IgD-negative memory B cell (primary cell): ENCODE measurements around the gene NUTM2A. TPM values are rescaled to one million over a fixed set of nuclear protein-coding genes. Genes with fewer than 3 reads are reported as not detected.
A peak's percentile ranks its signal among the peaks of the same experiment; 100 is the strongest.
"Not testable (repeated sequence)": the region's sequence is repeated elsewhere in the genome, so short reads cannot be mapped to it uniquely, and the experiment has no call there.

ENCODE experiments used
- H3K27ac Mint-ChIP-seq, 3 donors: one replicate each; pipeline ENCODE4 v1.8.0; 2020 to 2022; ENCODE audit warnings: mild to moderate bottlenecking in 3 of 3, mixed read lengths in 3 of 3, moderate library complexity in 1 of 3
- H3K27me3 Mint-ChIP-seq: one replicate; pipeline ENCODE4 v1.8.0; 2021; ENCODE audit warnings: mixed read lengths
- H3K36me3 Mint-ChIP-seq: one replicate; pipeline ENCODE4 v1.8.0; 2020; ENCODE audit warnings: mild to moderate bottlenecking, mixed read lengths
- H3K4me1 Mint-ChIP-seq, 3 donors: one replicate each; pipeline ENCODE4 v1.8.0; 2020 to 2022; ENCODE audit warnings: mixed read lengths in 3 of 3, mild to moderate bottlenecking in 1 of 3
- H3K4me3 Mint-ChIP-seq, 4 donors: one replicate each; pipeline ENCODE4 v1.8.0; 2020 to 2022; ENCODE audit warnings: mild to moderate bottlenecking in 4 of 4, mixed read lengths in 4 of 4, moderate library complexity in 3 of 4
- H3K9me3 Mint-ChIP-seq, 3 donors: one replicate each; pipeline ENCODE4 v1.8.0; 2020 to 2021; ENCODE audit warnings: mixed read lengths in 3 of 3, mild to moderate bottlenecking in 1 of 3
- polyA plus RNA-seq: library from polyadenylated mRNA; unstranded; fragments of 300-500 nt; fragmentation: Illumina TruSeq; gene quantifications from one replicate; pipeline ENCODE4 v1.2.3, GENCODE V29; 2021

The NUTM2A gene, protein sequence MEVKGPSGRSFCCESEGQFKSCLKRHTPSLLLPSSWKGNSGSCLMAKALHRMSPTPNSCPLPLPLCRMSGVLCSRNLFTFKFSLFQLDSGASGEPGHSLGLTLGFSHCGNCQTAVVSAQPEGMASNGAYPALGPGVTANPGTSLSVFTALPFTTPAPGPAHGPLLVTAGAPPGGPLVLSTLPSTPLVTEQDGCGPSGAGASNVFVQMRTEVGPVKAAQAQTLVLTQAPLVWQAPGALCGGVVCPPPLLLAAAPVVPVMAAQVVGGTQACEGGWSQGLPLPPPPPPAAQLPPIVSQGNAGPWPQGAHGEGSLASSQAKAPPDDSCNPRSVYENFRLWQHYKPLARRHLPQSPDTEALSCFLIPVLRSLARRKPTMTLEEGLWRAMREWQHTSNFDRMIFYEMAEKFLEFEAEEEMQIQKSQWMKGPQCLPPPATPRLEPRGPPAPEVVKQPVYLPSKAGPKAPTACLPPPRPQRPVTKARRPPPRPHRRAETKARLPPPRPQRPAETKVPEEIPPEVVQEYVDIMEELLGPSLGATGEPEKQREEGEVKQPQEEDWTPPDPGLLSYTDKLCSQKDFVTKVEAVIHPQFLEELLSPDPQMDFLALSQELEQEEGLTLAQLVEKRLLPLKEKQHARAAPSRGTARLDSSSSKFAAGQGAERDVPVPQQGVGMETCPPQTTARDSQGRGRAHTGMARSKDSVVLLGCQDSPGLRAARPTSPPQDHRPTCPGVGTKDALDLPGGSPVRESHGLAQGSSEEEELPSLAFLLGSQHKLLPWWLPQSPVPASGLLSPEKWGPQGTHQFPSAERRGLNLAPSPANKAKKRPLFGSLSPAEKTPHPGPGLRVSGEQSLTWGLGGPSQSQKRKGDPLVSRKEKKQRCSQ
- polyA plus RNA-seq: not detected

DNA sequence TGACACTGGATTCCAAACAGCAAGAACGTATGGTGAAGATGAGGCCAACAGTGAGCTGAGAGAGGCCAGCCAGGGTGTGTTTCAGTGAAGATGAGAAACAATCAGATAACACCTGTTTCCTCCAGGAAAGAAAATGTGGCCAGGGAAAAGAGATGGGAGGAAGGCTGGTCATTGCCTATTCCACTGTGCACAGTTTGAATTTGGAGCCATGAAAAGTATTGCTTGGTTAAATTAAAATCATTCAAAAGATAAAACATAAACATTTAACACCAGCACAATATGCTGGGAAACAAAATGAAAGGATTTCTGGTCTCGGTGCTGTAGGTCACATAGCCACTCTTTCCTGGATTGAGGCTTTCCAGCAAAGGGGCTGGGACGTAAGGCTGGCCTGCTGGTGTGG, at the start of gene NUTM2A:
Gene NUTM2A, plus strand, starts transcription at position 301 of the 400 bp plus-strand sequence. CDS start 383 bp downstream, outside the sequence.
- H3K4me1 Mint-ChIP-seq, H3K36me3 Mint-ChIP-seq, H3K27me3 Mint-ChIP-seq, H3K27ac Mint-ChIP-seq, H3K4me3 Mint-ChIP-seq, H3K9me3 Mint-ChIP-seq: not testable (repeated sequence)

DNA sequence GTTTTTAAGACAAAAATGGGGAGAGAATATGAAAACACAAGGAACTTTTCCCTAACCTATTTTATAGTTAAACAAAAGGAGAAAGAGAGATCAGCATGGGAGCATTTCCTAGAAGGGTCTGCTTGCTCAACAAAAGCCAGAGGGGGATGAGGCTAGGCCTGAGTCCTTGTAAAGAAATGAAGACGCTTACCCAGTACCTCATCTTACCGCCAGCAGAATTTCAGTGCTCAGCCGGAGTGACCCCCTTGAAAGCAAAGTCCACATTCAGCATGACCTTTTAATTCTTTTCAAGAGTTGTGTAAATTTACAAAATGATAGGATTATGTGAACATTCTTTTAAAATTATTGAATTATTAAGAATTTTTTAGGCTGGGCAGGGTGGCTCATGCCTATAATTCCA, 47.7 kb upstream of the NUTM2A start:
- not testable (repeated sequence) for H3K4me1 Mint-ChIP-seq, H3K27me3 Mint-ChIP-seq, H3K4me3 Mint-ChIP-seq, H3K36me3 Mint-ChIP-seq, H3K9me3 Mint-ChIP-seq, H3K27ac Mint-ChIP-seq

GRCh38 chr10:87184421-87184820, 40.8 kb upstream of the NUTM2A start:
- Mint-ChIP-seq H3K27ac (peak overlapping the region; percentile 38 to 92 (median 47)), H3K4me1 (peaks cover 16 to 20% (median 18%) of the 10 kb centered on the region in 3 donors), H3K4me3 (peak overlapping the region in 3 of 4 donors; percentile 1 to 67 (median 25))
- not testable (repeated sequence) for H3K36me3 Mint-ChIP-seq, H3K9me3 Mint-ChIP-seq, H3K27me3 Mint-ChIP-seq

DNA sequence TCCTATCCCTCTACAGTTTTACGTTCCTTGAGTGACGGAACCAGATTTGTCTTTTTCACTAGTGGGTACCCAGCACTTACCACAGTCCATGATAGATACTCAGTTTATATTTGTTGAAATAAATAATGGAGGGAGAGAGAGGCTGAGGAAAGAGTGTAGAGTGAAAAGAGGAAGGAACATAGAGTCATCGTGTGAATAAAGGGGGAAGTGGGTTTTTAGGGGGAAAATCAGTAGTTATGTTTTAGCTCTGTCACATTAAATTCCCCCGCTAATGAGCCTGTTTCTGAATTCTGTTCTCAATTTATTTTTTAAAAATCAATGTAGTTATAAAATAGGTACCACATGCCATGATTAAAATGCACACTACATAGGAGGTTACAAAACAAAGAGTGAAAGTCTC, 39.2 kb upstream of the NUTM2A start:
- H3K36me3 Mint-ChIP-seq, H3K27me3 Mint-ChIP-seq, H3K9me3 Mint-ChIP-seq: not testable (repeated sequence)
- peaks cover 16 to 20% (median 18%) of the 10 kb centered on the region in 3 donors for H3K4me1 Mint-ChIP-seq
- H3K4me3 Mint-ChIP-seq: peak overlapping the region in 1 of 4 donors; percentile 23
- H3K27ac Mint-ChIP-seq: peak overlapping the region in 1 of 3 donors; percentile 35

DNA sequence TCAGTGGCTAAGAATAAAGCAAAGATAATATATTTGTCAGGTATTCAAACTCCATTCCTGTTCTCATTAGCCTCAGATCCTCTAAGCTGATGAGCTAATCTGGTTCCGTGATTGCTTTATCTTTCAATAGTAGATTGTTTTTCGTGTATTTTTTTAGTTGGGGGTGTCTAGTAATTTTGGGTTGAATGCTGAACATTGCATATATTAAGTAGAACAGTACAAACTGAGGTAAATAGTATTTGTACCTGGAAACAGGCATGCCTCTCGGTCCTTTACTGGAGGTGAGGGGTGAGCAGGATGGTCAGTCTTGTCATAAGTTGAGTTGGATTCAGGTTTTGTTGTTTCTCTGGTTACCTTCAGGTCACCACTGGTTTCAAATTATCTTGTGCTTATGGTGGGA, 37.7 kb upstream of the NUTM2A start:
- H3K9me3 Mint-ChIP-seq, H3K36me3 Mint-ChIP-seq, H3K27me3 Mint-ChIP-seq: not testable (repeated sequence)
- peak overlapping the region in 1 of 3 donors; percentile 54 for H3K27ac Mint-ChIP-seq
- peak overlapping the region in 1 of 4 donors; percentile 0 for H3K4me3 Mint-ChIP-seq
- H3K4me1 Mint-ChIP-seq: peaks cover 16 to 20% (median 18%) of the 10 kb centered on the region in 3 donors

DNA sequence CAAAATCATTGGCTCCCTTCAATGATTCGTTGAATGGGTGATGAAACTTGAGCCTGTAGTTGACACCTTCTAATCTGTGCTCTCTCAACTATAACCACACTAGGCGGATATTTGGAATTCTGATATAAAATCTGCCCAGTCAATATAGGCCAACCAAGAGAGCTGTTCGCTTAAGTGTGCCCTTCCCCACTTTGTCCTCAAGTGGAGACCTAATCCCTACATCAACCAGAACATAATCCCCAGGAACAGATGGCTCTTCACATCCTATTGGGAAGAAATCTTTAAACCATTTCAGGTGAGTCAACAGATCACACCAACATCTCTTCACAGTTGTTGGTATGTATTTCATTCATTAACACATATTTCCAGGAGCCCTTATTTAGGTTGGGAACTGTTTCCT, 33.4 kb upstream of the NUTM2A start:
- not testable (repeated sequence) for H3K9me3 Mint-ChIP-seq, H3K4me3 Mint-ChIP-seq, H3K27ac Mint-ChIP-seq, H3K36me3 Mint-ChIP-seq, H3K27me3 Mint-ChIP-seq, H3K4me1 Mint-ChIP-seq

GRCh38 chr10:87200924-87201323, 24.3 kb upstream of the NUTM2A start:
- not testable (repeated sequence) for H3K27me3 Mint-ChIP-seq, H3K36me3 Mint-ChIP-seq, H3K9me3 Mint-ChIP-seq
- Mint-ChIP-seq H3K4me1 (peaks cover 6 to 15% (median 11%) of the 10 kb centered on the region in 3 donors), H3K27ac (peak overlapping the region in 2 of 3 donors; percentile 17 to 88), H3K4me3 (peak overlapping the region; percentile 46 to 93 (median 64))

DNA sequence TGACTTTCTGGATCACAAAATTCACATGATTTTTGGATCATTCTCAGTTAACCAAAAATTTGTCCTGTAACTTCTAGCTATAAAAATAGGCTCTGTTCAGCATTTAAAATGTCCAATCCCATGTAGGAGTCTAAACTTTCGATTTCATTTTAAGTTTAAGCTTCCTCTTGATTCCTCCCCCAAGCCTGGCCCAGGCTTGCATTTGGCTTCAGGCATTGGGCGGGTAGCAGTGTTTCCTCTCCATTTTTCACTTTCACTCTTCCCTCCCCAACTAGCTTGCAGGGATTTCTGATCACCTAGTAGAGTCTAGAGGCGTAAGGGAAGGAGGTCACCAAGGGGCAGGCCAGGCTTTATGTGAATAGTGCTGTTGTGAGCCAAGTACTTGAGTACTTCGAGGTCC, 20.4 kb upstream of the NUTM2A start:
- not testable (repeated sequence) for H3K27me3 Mint-ChIP-seq, H3K4me3 Mint-ChIP-seq, H3K36me3 Mint-ChIP-seq, H3K27ac Mint-ChIP-seq, H3K9me3 Mint-ChIP-seq
- H3K4me1 Mint-ChIP-seq: peaks cover 6 to 15% (median 11%) of the 10 kb centered on the region in 3 donors

GRCh38 chr10:87206922-87207321, 18.3 kb upstream of the NUTM2A start:
- not testable (repeated sequence) for H3K4me3 Mint-ChIP-seq, H3K27me3 Mint-ChIP-seq, H3K9me3 Mint-ChIP-seq, H3K27ac Mint-ChIP-seq, H3K36me3 Mint-ChIP-seq, H3K4me1 Mint-ChIP-seq

DNA sequence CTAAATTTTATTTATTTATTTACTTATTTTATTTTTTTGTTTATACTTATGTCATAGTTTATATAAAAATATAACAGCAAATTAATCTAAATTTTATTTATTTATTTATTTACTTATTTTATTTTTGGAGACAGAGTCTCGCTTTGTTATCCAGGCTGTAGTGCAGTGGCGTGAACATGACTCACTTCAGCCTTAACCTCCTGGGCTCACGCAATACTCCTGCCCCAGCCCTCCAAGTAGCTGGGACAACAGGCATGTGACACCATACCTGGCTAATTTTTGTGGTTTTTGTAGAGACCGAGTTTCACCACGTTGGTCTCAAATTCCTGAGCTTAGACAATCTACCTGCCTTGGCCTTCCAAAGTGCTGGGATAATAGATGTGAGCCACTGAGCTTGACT, 14.9 kb upstream of the NUTM2A start:
- not testable (repeated sequence) for H3K4me3 Mint-ChIP-seq, H3K4me1 Mint-ChIP-seq, H3K9me3 Mint-ChIP-seq, H3K27me3 Mint-ChIP-seq, H3K27ac Mint-ChIP-seq, H3K36me3 Mint-ChIP-seq

DNA sequence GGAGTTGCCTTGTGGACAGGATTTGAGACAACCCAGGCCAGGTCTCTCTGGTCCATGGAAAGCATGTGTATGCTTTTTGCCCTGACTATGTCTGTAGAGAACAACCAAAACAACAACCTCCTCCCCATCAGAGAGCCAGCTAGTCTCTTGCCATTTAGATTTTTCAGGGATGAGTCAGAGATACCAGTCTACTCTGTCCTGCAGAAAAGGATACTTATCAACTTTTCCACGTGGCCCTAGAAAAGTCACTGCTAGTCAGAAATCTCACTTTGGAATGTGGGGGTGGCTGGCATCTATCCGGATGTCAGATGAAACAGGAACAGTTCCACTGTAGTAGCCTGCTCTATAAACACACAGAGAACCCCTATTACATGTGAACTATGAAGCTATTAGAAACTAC, 13.4 kb upstream of the NUTM2A start:
- not testable (repeated sequence) for H3K9me3 Mint-ChIP-seq, H3K27ac Mint-ChIP-seq, H3K36me3 Mint-ChIP-seq, H3K27me3 Mint-ChIP-seq, H3K4me3 Mint-ChIP-seq, H3K4me1 Mint-ChIP-seq

- H3K27ac Mint-ChIP-seq, H3K27me3 Mint-ChIP-seq, H3K4me1 Mint-ChIP-seq, H3K4me3 Mint-ChIP-seq, H3K36me3 Mint-ChIP-seq, H3K9me3 Mint-ChIP-seq: not testable (repeated sequence)
These were observed 12.0 kb upstream of the NUTM2A start for GRCh38 chr10:87213150-87213765.

- not testable (repeated sequence) for H3K36me3 Mint-ChIP-seq, H3K27ac Mint-ChIP-seq, H3K4me1 Mint-ChIP-seq
These were observed 11.4 kb upstream of the NUTM2A start for GRCh38 chr10:87213806-87214205.

GRCh38 chr10:87216120-87216519, 9.1 kb upstream of the NUTM2A start:
- not testable (repeated sequence) for H3K36me3 Mint-ChIP-seq, H3K9me3 Mint-ChIP-seq, H3K4me1 Mint-ChIP-seq, H3K4me3 Mint-ChIP-seq, H3K27me3 Mint-ChIP-seq
- peak overlapping the region in 1 of 3 donors; percentile 18 for H3K27ac Mint-ChIP-seq

More at GRCh38 chr10:87213806-87214205, 11.4 kb upstream of the NUTM2A start:
- H3K9me3 Mint-ChIP-seq, H3K4me3 Mint-ChIP-seq, H3K27me3 Mint-ChIP-seq: not testable (repeated sequence)

DNA sequence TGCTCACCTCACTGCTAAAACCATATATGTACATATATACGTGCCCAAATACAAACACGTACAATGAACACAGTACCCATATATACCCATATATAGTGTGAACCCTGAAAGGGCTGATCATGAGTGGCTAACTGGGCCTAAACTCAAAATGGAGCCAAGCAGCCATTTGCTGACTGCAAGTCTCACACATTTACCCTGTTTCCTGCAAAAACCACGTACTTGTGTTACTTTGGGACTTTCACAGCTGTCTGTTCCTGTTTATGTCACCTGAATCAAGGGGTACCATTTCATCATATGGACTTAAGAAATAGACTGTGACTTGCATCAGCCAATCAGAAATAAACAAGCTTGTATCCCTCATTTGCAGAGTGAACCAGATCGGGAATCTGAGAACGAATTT, 5.9 kb upstream of the NUTM2A start:
- not testable (repeated sequence) for H3K4me3 Mint-ChIP-seq, H3K27me3 Mint-ChIP-seq, H3K36me3 Mint-ChIP-seq, H3K9me3 Mint-ChIP-seq, H3K4me1 Mint-ChIP-seq, H3K27ac Mint-ChIP-seq
